Esophagus squamous epithelium (tissue), 4 donors: Measurements from ENCODE around the gene RPS15.

ENCODE experiments used
- POLR2A ChIP-seq, 4 donors: fragments of 450-650 bp; IDR thresholded peaks; one replicate each; pipeline ENCODE4 v1.6.1; 2017; ENCODE audit warnings: antibody characterized with exemption in 4 of 4, mild to moderate bottlenecking in 4 of 4, moderate library complexity in 3 of 4
- TF ChIP-seq, protein P1 (sequence below), 6 experiments: fragments of 450-650 bp in 4 of 6; fragments of 200-600 bp in 2 of 6; sonication (generic) in 2 of 6; IDR thresholded peaks; one replicate each; pipeline ENCODE4 v1.5.1; 2016 to 2019; ENCODE audit warnings: antibody characterized with exemption in 6 of 6, mild to moderate bottlenecking in 4 of 6, moderate library complexity in 4 of 6

DNA sequence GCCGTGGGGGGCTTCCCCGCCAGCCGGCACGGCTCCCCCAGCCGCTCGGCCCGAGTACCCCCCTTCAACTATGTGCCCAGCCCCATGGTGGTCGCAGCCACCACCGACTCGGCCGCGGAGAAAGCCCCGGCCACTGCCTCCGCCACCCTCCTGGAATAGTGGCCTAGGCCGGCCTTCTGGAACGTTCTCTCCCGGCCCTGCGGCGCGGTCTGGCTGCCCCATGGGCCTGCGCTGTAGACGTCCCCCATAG is 31.8 kb downstream of the RPS15 start:
- TF ChIP-seq, protein P1, sequence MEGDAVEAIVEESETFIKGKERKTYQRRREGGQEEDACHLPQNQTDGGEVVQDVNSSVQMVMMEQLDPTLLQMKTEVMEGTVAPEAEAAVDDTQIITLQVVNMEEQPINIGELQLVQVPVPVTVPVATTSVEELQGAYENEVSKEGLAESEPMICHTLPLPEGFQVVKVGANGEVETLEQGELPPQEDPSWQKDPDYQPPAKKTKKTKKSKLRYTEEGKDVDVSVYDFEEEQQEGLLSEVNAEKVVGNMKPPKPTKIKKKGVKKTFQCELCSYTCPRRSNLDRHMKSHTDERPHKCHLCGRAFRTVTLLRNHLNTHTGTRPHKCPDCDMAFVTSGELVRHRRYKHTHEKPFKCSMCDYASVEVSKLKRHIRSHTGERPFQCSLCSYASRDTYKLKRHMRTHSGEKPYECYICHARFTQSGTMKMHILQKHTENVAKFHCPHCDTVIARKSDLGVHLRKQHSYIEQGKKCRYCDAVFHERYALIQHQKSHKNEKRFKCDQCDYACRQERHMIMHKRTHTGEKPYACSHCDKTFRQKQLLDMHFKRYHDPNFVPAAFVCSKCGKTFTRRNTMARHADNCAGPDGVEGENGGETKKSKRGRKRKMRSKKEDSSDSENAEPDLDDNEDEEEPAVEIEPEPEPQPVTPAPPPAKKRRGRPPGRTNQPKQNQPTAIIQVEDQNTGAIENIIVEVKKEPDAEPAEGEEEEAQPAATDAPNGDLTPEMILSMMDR (IDR thresholded peaks at IDR 0.05): no peak
- TF ChIP-seq POLR2A (IDR thresholded peaks at IDR 0.05): no peak
